Measurements from ENCODE around the gene LMTK2.

Gene LMTK2

DNA sequence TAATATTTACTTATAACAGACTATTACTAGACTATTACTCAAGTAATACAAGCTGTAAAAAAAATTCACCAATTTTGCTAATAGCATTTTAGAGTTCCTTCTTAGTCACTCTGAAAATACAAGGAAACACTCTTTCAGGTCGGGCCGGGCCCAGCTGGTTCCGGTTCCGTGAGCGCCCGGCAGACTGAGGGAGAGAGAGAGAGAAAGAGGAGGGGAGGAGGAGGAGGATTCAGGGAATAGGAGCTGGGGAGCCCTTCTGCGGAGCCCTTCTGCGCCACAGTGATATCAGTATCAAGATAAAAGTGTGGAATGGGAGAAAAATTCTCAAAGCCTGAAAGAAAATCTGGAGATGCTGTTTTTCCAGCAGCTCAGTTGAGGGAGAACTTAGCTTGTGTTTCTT is 74.1 kb downstream of the LMTK2 start:
- H3K9me3 Mint-ChIP-seq: peaks cover 15% of the 10 kb centered on the region
- H3K27ac Mint-ChIP-seq: no peak overlapping the region
- DNase-seq: no peak
- H3K36me3 Mint-ChIP-seq (ENCODE audit: low read depth): peaks cover 41% of the 10 kb centered on the region
- no peak overlapping the region for H3K4me3 Mint-ChIP-seq
- no peaks in the 10 kb centered on the region for H3K4me1 Mint-ChIP-seq
- TF ChIP-seq, protein P1, sequence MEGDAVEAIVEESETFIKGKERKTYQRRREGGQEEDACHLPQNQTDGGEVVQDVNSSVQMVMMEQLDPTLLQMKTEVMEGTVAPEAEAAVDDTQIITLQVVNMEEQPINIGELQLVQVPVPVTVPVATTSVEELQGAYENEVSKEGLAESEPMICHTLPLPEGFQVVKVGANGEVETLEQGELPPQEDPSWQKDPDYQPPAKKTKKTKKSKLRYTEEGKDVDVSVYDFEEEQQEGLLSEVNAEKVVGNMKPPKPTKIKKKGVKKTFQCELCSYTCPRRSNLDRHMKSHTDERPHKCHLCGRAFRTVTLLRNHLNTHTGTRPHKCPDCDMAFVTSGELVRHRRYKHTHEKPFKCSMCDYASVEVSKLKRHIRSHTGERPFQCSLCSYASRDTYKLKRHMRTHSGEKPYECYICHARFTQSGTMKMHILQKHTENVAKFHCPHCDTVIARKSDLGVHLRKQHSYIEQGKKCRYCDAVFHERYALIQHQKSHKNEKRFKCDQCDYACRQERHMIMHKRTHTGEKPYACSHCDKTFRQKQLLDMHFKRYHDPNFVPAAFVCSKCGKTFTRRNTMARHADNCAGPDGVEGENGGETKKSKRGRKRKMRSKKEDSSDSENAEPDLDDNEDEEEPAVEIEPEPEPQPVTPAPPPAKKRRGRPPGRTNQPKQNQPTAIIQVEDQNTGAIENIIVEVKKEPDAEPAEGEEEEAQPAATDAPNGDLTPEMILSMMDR (IDR thresholded peaks at IDR 0.05): no peak
- no peaks in the 10 kb centered on the region for H3K27me3 Mint-ChIP-seq (ENCODE audit: low read depth, poor library complexity)

DNA sequence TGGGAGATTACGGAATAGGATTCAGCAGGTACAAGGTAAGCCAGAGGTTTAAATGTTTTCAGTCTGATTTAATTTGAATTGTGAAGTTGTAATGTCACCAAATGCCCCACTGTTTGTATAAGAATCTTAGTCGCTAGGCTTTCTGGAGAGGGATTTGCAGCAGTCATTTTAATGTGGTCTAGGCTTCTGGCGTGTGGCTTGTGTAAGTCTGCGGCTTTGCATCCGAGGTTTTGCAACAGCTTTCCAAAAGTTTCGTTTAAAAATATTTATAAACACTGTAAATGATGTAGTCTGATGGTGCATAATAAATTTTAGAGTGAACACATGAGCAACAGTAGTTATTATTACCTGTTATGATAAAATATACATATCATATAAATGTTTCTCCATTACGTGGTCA is 78.4 kb downstream of the LMTK2 start:
- H3K27ac Mint-ChIP-seq: no peak overlapping the region
- TF ChIP-seq, protein P1 (IDR thresholded peaks at IDR 0.05): no peak
- peaks cover 77% of the 10 kb centered on the region for H3K36me3 Mint-ChIP-seq (ENCODE audit: low read depth)
- peaks cover 15% of the 10 kb centered on the region for H3K9me3 Mint-ChIP-seq
- no peak overlapping the region for H3K4me3 Mint-ChIP-seq
- DNase-seq: no peak
- no peaks in the 10 kb centered on the region for H3K4me1 Mint-ChIP-seq
- H3K27me3 Mint-ChIP-seq (ENCODE audit: low read depth, poor library complexity): no peaks in the 10 kb centered on the region

DNA sequence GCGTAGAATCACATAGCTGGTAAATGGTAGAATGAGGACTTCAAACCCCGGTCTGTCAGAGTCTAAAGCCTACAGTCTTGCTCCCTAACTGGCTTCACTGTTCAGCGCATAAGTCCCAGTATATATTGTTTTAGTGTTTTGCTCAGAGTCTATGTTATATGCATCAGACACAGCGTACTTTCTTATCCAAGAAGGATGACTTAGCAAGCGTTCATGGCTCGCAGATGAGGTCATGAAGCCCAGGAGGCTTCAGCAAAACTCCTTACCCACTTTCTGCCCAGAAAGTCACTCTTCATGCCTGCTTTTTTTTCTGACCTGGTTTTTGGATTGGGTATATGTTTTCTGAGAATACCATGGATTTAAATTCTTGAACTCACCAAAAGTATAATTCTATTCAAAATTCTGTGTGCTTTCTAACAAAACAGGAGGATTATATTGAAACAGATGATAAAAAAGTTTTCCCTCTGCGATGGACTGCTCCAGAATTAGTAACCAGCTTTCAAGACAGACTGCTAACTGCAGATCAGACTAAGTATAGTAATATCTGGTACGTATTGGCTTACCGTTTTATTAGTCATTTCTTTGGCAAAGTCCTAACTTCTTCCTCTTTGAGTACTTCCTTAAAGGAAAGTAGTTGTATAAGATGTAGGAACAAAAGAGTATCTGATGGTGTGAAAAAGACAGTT is 79.9 kb downstream of the LMTK2 start:
- H3K9me3 Mint-ChIP-seq: peaks cover 15% of the 10 kb centered on the region
- TF ChIP-seq, protein P1 (IDR thresholded peaks at IDR 0.05): no peak
- H3K36me3 Mint-ChIP-seq (ENCODE audit: low read depth): peaks cover 76% of the 10 kb centered on the region
- no peaks in the 10 kb centered on the region for H3K4me1 Mint-ChIP-seq
- DNase-seq: no peak
- H3K27ac Mint-ChIP-seq: peak overlapping the region; percentile 30
- H3K4me3 Mint-ChIP-seq: no peak overlapping the region
- no peaks in the 10 kb centered on the region for H3K27me3 Mint-ChIP-seq (ENCODE audit: low read depth, poor library complexity)

DNA sequence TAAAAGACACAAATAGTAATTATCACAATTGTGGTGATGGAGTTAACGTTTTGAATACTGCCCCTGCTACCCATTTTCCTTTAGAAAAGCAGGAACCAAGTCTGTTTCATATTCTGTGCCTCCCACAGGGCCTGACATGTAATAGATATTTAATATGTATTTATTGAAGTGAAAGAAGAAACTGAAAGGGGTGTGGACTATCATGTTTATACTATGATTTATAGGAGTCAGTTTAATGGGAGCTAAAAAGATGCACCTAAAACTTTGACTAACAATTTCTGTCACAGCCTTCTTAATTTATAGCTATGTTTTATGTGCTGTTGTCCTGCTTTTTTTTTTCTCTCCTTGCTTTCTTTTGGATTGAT is 80.5 kb downstream of the LMTK2 start:
- no peak for DNase-seq
- H3K27me3 Mint-ChIP-seq (ENCODE audit: low read depth, poor library complexity): no peaks in the 10 kb centered on the region
- no peak overlapping the region for H3K27ac Mint-ChIP-seq
- TF ChIP-seq, protein P1 (IDR thresholded peaks at IDR 0.05): no peak
- peaks cover 15% of the 10 kb centered on the region for H3K9me3 Mint-ChIP-seq
- no peaks in the 10 kb centered on the region for H3K4me1 Mint-ChIP-seq
- H3K36me3 Mint-ChIP-seq (ENCODE audit: low read depth): peaks cover 76% of the 10 kb centered on the region
- no peak overlapping the region for H3K4me3 Mint-ChIP-seq

DNA sequence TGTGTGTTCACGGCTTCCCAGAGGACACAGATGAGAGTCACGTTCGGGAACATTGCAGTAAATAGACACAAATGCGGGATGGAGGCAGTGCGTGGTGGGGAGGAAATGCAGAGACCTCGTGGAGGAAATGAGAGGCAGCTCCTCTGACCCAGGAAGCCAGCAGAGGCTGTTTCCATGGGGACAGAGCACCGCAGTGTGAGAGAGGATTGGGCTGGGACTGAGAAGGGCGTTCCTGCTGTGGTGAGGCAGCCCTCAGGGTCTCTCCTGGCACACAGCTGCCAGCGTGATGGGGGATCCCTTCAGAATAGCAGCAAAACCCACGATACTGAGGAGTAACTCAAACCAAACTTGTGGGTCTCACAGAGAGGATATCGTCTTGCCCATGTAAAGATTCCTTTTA is 82.9 kb downstream of the LMTK2 start:
- H3K27me3 Mint-ChIP-seq (ENCODE audit: low read depth, poor library complexity): peaks cover 2% of the 10 kb centered on the region
- H3K4me3 Mint-ChIP-seq: no peak overlapping the region
- H3K27ac Mint-ChIP-seq: no peak overlapping the region
- peaks cover under 1% of the 10 kb centered on the region for H3K9me3 Mint-ChIP-seq
- no peak for DNase-seq
- H3K36me3 Mint-ChIP-seq (ENCODE audit: low read depth): peaks cover 67% of the 10 kb centered on the region
- TF ChIP-seq, protein P1 (IDR thresholded peaks at IDR 0.05): no peak
- H3K4me1 Mint-ChIP-seq: no peaks in the 10 kb centered on the region
